ENCODE measurements around the gene CDK12. TPM values are rescaled to one million over a fixed set of nuclear protein-coding genes. Genes with fewer than 3 reads are reported as not detected.
A peak's percentile ranks its signal among the peaks of the same experiment; 100 is the strongest.

The CDK12 gene
- total RNA-seq, 2 donors from 2014 or later = 37.7 to 75.8 TPM

DNA sequence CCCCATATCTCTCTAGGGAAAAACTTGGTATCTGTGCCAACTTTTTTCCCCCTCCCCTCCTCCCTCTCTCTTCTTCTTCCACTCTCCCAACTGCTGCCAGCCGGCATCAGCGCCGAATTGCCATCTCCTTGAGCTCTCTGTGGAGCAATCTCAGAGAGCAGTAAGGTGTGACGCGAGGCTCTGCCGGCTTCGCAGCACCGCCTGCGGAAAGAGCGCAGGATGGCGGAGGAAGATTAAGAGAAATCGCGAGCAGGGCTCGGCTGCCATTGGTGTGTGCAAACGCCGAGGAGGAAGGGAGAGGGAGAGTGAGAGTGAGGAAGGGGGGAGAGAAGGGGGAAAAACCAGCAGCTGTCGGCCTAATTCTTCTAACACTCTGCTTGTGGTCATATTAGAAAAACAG, 102.2 kb downstream of the CDK12 start:
- peaks cover 0 to 2% of the 10 kb centered on the region in 2 donors for H3K36me3 ChIP-seq
- no peak overlapping the region for H3K4me3 ChIP-seq
- H3K9me3 ChIP-seq = no peaks in the 10 kb centered on the region
- H3K27me3 ChIP-seq (replicated peaks; ENCODE audit: insufficient read depth) = no peaks in the 10 kb centered on the region
- intact Hi-C loops (cut with DNase I) = no loop called here
- 39% methylated on average over 17 of the region's 17 CpGs for WGBS
- DNase-seq (ENCODE audit: low spot score) = no peak
- TF ChIP-seq POLR2AphosphoS5 (IDR thresholded peaks at IDR 0.05) (no peak), POLR2A (IDR thresholded peaks at IDR 0.05) (no peak)
- TF ChIP-seq, protein P1, sequence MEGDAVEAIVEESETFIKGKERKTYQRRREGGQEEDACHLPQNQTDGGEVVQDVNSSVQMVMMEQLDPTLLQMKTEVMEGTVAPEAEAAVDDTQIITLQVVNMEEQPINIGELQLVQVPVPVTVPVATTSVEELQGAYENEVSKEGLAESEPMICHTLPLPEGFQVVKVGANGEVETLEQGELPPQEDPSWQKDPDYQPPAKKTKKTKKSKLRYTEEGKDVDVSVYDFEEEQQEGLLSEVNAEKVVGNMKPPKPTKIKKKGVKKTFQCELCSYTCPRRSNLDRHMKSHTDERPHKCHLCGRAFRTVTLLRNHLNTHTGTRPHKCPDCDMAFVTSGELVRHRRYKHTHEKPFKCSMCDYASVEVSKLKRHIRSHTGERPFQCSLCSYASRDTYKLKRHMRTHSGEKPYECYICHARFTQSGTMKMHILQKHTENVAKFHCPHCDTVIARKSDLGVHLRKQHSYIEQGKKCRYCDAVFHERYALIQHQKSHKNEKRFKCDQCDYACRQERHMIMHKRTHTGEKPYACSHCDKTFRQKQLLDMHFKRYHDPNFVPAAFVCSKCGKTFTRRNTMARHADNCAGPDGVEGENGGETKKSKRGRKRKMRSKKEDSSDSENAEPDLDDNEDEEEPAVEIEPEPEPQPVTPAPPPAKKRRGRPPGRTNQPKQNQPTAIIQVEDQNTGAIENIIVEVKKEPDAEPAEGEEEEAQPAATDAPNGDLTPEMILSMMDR (IDR thresholded peaks at IDR 0.05) = no peak
- H3K4me1 ChIP-seq (replicated peaks) = no peaks in the 10 kb centered on the region
- no peak overlapping the region for H3K27ac ChIP-seq

DNA sequence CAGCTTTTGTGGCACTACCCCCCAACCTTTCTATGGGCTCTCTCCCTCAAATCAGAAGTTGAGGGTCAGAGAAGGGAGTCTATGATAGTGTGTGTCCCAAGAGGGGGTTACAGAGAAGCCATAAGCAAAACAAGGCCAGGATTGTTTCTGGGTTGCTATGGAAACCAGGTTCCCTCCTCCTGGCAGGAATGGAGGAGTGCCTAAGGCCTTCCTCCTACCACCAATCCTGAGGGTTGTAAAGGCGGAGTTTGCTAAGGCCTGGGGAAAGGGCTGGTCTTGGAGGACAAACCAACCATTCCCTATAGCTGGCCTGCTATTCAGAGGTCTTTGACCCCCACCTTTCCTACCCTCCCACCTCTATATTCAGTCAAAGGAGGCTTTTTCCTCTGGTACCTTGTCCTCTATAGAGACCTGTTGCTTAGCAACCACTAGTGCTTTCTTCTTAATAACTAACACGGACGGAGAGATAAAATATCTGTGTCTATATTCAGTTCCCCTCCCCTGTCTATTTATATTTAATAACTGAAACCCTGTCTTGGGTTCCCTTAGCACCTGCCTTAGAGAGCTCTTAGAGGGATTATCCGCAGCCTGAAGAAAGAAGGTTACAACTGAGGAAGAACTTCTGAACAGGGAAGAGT, 103.0 kb downstream of the CDK12 start:
- H3K36me3 ChIP-seq = peaks cover 0 to 2% of the 10 kb centered on the region in 2 donors
- no peak for DNase-seq (ENCODE audit: low spot score)
- H3K4me1 ChIP-seq (replicated peaks) = no peaks in the 10 kb centered on the region
- no peaks in the 10 kb centered on the region for H3K9me3 ChIP-seq
- WGBS = 73% methylated on average over 4 of the region's 4 CpGs
- H3K27ac ChIP-seq = no peak overlapping the region
- H3K4me3 ChIP-seq = no peak overlapping the region
- no peaks in the 10 kb centered on the region for H3K27me3 ChIP-seq (replicated peaks; ENCODE audit: insufficient read depth)
- intact Hi-C loops (cut with DNase I) = no loop called here
- TF ChIP-seq POLR2A (IDR thresholded peaks at IDR 0.05) (no peak), POLR2AphosphoS5 (IDR thresholded peaks at IDR 0.05) (no peak)
- TF ChIP-seq, protein P1 (IDR thresholded peaks at IDR 0.05) = no peak

DNA sequence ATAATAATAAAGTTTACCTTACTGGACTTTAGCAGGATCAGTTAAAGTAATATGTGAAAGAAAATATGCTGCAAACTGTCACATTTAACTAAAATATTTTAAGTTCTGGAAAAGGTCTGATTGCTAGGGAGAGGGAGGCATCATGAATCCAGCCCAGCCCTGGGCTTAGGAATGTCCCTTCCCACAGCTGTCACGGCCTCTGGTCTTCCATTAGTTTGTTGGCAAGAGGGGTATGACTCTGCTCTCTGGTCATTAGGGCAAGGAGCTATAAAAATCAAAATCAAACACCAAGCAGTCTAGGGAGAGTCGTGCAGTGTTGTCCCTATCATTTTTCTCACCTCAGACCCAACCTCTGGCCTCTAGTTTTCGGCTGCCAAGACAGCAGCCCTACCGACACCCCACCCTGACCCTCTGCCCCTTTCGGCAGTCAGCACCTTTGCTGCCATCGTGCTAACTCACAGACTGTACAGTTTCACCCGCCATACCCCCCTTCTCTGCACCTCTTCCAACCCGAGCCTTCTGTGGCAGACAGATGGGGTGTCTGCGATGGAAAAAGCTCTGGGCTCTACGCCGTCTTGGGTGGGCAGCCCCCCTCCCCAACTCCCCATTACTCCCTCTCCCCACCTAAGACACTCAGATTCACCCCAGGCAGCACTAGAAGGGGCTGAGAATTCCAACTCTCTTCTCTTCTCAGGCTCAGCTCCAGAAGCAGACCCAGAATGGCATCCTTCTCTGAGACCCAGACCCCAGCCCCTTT, 105.0 kb downstream of the CDK12 start:
- no peak for TF ChIP-seq POLR2AphosphoS5 (IDR thresholded peaks at IDR 0.05)
- TF ChIP-seq, protein P1 (IDR thresholded peaks at IDR 0.05) = no peak
- no peak for TF ChIP-seq POLR2A (IDR thresholded peaks at IDR 0.05)
- H3K27me3 ChIP-seq (replicated peaks; ENCODE audit: insufficient read depth) = no peaks in the 10 kb centered on the region
- H3K36me3 ChIP-seq = peaks cover 0 to 2% of the 10 kb centered on the region in 2 donors
- no peaks in the 10 kb centered on the region for H3K9me3 ChIP-seq
- intact Hi-C loops (cut with DNase I) = no loop called here
- no peak for DNase-seq (ENCODE audit: low spot score)
- no peak overlapping the region for H3K4me3 ChIP-seq
- no peak overlapping the region for H3K27ac ChIP-seq
- 83% methylated on average over 11 of the region's 11 CpGs for WGBS
- H3K4me1 ChIP-seq (replicated peaks) = no peaks in the 10 kb centered on the region

DNA sequence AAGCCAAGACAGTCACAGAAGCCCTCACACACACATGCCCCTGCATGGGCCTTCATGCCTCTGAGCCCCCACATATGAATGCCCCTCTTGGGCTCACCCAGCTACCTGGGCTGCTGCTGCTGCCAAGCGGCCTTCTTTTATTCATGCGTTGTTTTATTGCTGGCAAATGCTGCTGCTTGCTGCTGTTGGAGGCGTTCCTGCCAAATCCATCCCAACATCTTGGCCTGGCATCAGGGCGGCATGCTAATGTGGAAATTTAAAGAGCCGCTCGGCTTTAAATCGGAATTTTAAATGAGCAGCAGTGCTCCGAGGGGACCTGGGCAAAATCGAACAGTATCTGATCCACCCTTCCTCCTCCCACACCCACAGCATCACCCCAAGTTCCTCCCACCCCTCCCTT, 107.4 kb downstream of the CDK12 start:
- Histone ChIP-seq H3K4me1 (replicated peaks) (no peaks in the 10 kb centered on the region), H3K27me3 (replicated peaks; ENCODE audit: insufficient read depth) (no peaks in the 10 kb centered on the region), H3K9me3 (no peaks in the 10 kb centered on the region), H3K4me3 (no peak overlapping the region), H3K27ac (no peak overlapping the region), H3K36me3 (peaks cover 0 to 2% of the 10 kb centered on the region in 2 donors)
- peak; percentile 33 for DNase-seq (ENCODE audit: low spot score)
- 44% methylated on average over 9 of the region's 9 CpGs for WGBS
- no peak for TF ChIP-seq POLR2AphosphoS5 (IDR thresholded peaks at IDR 0.05)
- no peak for TF ChIP-seq POLR2A (IDR thresholded peaks at IDR 0.05)
- TF ChIP-seq, protein P1 (IDR thresholded peaks at IDR 0.05) = no peak
- intact Hi-C loops (cut with DNase I) = no loop called here

Data from prostate gland (tissue), 2 donors.